ENCODE data around the gene TSPAN14. TPM values are rescaled to one million over a fixed set of nuclear protein-coding genes. Genes with fewer than 3 reads are reported as not detected.

Gene TSPAN14
- total and polyA plus RNA-seq, 4 donors = 19.9 to 36.8 (median 27.3) TPM

DNA sequence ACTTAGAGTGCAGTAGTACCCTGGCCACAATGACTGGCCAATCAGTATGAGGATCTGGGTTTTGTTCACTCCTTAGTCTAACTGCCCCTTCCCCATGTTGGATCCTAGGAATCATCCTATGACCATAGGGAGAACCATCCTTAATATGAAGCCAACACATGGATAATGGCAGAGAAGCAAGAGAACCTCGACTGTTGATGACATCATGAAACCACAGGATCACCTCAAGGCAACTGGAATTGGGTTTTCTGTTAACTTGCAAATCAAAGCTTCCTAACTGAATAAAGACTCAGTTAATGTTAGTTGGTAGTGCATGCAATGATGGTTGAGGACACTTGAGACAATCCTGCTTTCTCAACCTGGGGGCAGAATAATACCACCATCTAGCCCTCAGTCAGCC is 49.1 kb upstream of the TSPAN14 start:
- Histone ChIP-seq H3K36me3 (ENCODE audit: control insufficient read depth in 4 of 4, insufficient read depth in 3 of 4, low read depth in 1 of 4, low read length in 3 of 4) (no peaks in the 10 kb centered on the region), H3K9me3 (ENCODE audit: control insufficient read depth in 4 of 4, low read length in 3 of 4) (no peaks in the 10 kb centered on the region), H3K27ac (ENCODE audit: low read depth in 1 of 2, low read length in 2 of 2) (no peak overlapping the region), H3K4me1 (ENCODE audit: control insufficient read depth in 4 of 4, insufficient read depth in 4 of 4, low read length in 3 of 4) (peaks cover 7 to 32% (median 20%) of the 10 kb centered on the region in 4 donors), H3K27me3 (ENCODE audit: control insufficient read depth in 4 of 4, insufficient read depth in 4 of 4, low read length in 3 of 4) (no peaks in the 10 kb centered on the region), H3K9ac (ENCODE audit: low read depth in 1 of 2, low read length in 2 of 2) (no peak overlapping the region), H3K4me3 (ENCODE audit: low read depth in 1 of 3, low read length in 3 of 3) (no peak overlapping the region)
- TF ChIP-seq NR2F2 (IDR thresholded peaks at IDR 0.05) (no peak), FOXA2 (IDR thresholded peaks at IDR 0.05) (no peak), YY1 (IDR thresholded peaks at IDR 0.05) (no peak), EGR1 (IDR thresholded peaks at IDR 0.05; ENCODE audit: low read depth in 2 of 2) (no peak), JUND (IDR thresholded peaks at IDR 0.05) (no peak), RXRA (IDR thresholded peaks at IDR 0.05) (no peak), HNF4G (IDR thresholded peaks at IDR 0.05) (no peak), ATF3 (IDR thresholded peaks at IDR 0.05) (no peak), SP1 (IDR thresholded peaks at IDR 0.05) (no peak), HNF4A (conservative IDR thresholded peaks at IDR 0.05) (no peak), REST (IDR thresholded peaks at IDR 0.05) (no peak), TAF1 (conservative IDR thresholded peaks at IDR 0.05) (no peak), GABPA (IDR thresholded peaks at IDR 0.05 in 1 of 2, conservative IDR thresholded peaks at IDR 0.05 in 1 of 2) (no peak), FOXA1 (IDR thresholded peaks at IDR 0.05) (no peak)
- TF ChIP-seq, protein P1, sequence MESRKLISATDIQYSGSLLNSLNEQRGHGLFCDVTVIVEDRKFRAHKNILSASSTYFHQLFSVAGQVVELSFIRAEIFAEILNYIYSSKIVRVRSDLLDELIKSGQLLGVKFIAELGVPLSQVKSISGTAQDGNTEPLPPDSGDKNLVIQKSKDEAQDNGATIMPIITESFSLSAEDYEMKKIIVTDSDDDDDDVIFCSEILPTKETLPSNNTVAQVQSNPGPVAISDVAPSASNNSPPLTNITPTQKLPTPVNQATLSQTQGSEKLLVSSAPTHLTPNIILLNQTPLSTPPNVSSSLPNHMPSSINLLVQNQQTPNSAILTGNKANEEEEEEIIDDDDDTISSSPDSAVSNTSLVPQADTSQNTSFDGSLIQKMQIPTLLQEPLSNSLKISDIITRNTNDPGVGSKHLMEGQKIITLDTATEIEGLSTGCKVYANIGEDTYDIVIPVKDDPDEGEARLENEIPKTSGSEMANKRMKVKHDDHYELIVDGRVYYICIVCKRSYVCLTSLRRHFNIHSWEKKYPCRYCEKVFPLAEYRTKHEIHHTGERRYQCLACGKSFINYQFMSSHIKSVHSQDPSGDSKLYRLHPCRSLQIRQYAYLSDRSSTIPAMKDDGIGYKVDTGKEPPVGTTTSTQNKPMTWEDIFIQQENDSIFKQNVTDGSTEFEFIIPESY (IDR thresholded peaks at IDR 0.05) = no peak
- 91% methylated on average over 1 of the region's 1 CpG for whole genome bisulfite sequencing
- no peak for DNase-seq (ENCODE audit: low spot score)

- TF ChIP-seq RXRA (IDR thresholded peaks at IDR 0.05) (no peak), ATF3 (IDR thresholded peaks at IDR 0.05) (no peak), GABPA (IDR thresholded peaks at IDR 0.05 in 1 of 2, conservative IDR thresholded peaks at IDR 0.05 in 1 of 2) (no peak), RAD21 (IDR thresholded peaks at IDR 0.05) (no peak), TAF1 (conservative IDR thresholded peaks at IDR 0.05) (no peak), SP1 (IDR thresholded peaks at IDR 0.05) (no peak), NR2F2 (IDR thresholded peaks at IDR 0.05) (no peak), EGR1 (IDR thresholded peaks at IDR 0.05; ENCODE audit: low read depth in 2 of 2) (no peak), JUND (IDR thresholded peaks at IDR 0.05) (no peak), HNF4G (IDR thresholded peaks at IDR 0.05) (no peak), YY1 (IDR thresholded peaks at IDR 0.05) (no peak), HNF4A (conservative IDR thresholded peaks at IDR 0.05) (no peak), REST (IDR thresholded peaks at IDR 0.05) (no peak)
- TF ChIP-seq, protein P2, sequence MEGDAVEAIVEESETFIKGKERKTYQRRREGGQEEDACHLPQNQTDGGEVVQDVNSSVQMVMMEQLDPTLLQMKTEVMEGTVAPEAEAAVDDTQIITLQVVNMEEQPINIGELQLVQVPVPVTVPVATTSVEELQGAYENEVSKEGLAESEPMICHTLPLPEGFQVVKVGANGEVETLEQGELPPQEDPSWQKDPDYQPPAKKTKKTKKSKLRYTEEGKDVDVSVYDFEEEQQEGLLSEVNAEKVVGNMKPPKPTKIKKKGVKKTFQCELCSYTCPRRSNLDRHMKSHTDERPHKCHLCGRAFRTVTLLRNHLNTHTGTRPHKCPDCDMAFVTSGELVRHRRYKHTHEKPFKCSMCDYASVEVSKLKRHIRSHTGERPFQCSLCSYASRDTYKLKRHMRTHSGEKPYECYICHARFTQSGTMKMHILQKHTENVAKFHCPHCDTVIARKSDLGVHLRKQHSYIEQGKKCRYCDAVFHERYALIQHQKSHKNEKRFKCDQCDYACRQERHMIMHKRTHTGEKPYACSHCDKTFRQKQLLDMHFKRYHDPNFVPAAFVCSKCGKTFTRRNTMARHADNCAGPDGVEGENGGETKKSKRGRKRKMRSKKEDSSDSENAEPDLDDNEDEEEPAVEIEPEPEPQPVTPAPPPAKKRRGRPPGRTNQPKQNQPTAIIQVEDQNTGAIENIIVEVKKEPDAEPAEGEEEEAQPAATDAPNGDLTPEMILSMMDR (IDR thresholded peaks at IDR 0.05; ENCODE audit: low read depth, low read length, missing input control) = no peak
- H3K4me1 ChIP-seq (ENCODE audit: control insufficient read depth in 4 of 4, insufficient read depth in 4 of 4, low read length in 3 of 4) = peaks cover 8 to 38% (median 26%) of the 10 kb centered on the region in 4 donors
- no peaks in the 10 kb centered on the region for H3K27me3 ChIP-seq (ENCODE audit: control insufficient read depth in 4 of 4, insufficient read depth in 4 of 4, low read length in 3 of 4)
- no peak overlapping the region for H3K9ac ChIP-seq (ENCODE audit: low read depth in 1 of 2, low read length in 2 of 2)
- H3K4me3 ChIP-seq (ENCODE audit: low read depth in 1 of 3, low read length in 3 of 3) = no peak overlapping the region
- no peak for DNase-seq (ENCODE audit: low spot score)
- H3K27ac ChIP-seq (ENCODE audit: low read depth in 1 of 2, low read length in 2 of 2) = peak overlapping the region; percentile 40 to 63
- no peaks in the 10 kb centered on the region for H3K36me3 ChIP-seq (ENCODE audit: control insufficient read depth in 4 of 4, insufficient read depth in 3 of 4, low read depth in 1 of 4, low read length in 3 of 4)
- WGBS = 86% methylated on average over 4 of the region's 4 CpGs
- H3K9me3 ChIP-seq (ENCODE audit: control insufficient read depth in 4 of 4, low read length in 3 of 4) = no peaks in the 10 kb centered on the region
Measured at GRCh38 chr10:80405626-80406025, 48.5 kb upstream of the TSPAN14 start.
